AG20443 (cell line): Measurements from ENCODE around the gene GOLGA6L10.
"Not testable (repeated sequence)": the region's sequence is repeated elsewhere in the genome, so short reads cannot be mapped to it uniquely, and the experiment has no call there.

Experiments
- DNase-seq: peaks from one replicate; pipeline ENCODE4 v3.0.0; 2012; ENCODE audit warnings: low spot score, mixed read lengths

The GOLGA6L10 gene

DNA sequence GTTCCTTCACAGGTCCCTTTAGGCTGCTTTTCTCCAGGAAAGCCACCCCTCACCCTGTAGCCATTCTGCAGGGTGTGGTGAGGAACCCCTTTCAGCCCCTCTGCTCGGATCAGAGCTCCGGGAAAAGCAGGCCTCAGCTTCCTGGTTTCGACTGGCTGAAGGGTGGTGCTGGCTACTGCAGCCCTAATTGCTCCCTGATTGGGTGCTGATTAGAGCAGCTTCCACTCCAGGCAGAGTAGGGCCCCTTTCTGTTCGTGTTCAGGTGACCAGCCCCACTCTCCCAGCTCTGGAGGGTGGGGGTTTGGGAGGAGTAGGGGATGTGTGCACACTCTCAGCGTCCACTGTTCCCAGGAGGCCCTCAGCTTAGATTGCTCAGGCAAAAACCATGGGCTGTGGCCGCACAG is 49.8 kb downstream of the GOLGA6L10 start:
- DNase-seq: not testable (repeated sequence)

DNA sequence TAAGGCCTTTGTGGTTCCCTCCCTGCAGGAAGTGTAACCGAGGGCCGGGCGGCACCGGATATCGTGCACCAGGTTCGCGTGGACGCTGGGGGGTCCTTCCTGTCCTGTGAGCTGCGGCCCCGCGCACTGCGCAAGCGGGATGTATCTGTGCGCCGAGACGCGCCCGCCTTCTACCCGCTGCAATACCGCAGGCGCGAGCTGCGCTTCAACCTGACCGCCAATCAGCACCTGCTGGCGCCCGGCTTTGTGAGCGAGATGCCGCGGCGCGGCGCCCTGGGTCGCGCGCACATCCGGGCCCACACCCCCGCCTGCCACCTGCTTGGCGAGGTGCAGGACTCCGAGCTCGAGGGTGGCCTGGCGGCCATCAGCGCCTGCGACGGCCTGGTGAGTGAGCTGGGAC is 50.8 kb downstream of the GOLGA6L10 start:
- DNase-seq: no peak

DNA sequence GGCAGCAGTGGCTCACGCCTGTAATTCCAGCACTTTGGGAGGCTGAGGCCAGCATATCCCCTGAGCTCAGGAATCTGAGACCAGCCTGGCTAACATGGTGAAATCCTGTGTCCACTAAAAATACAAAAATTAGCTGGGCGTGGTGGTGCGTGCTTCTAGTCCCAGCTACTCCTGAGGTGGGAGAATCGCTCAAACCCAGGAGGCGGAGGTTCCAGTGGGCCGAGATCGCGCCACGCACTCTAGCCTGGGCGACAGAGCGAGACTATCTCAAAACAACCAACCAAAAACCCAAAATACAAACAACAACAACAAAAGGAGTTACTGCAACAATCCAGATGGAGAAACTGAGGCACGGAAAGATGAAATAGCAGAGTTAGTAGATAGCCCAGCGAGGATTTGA is 51.2 kb downstream of the GOLGA6L10 start:
- DNase-seq: no peak

DNA sequence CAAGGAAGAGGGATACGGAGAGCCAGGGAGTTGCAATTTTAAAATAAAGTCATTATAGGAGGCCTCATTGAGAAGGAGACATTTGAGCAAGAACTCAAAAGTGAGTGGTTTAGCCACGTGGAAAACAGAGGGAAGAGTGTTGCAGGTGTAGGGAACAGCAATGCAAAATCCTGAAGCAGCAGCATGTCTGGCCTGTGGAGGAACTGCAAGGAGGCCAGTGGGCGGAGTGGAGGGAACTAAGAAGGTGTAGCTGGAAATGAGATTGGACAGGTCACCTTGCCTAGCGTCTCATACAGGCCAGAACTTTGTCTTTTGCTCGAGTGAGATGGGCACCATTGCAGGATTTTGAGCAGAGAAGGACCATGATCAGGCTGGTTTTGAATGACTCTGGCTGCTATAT is 51.7 kb downstream of the GOLGA6L10 start:
- DNase-seq: no peak

DNA sequence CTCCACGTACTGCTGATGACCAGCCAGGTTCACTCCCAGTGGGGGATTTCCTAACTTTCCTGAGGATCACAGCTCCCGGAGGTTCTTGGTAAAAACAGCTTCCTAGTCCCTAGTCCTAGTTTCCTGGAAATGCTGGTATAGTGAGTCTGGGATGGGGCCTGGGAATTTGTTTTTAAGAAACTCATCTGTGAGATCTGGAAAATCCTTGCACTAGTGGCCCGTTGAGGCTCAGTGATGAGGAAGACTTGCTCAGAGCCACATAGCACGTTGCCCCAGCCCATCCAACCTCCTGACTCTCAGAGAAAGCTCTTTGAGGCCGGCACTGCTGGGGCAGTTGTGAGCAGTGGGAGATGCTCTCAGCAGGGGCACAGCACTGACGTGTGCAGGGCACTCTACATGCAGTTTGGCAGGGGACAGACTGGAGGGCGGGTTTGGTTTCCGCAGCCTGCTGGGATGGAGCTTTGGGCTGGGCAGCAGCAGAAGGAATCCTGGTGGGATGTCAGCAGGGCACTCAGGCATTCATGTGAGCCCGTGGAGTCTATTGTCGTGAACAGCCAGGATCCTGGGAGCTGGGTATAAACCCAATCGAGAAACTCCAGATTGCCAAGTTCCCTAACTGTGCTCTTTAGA is 55.1 kb downstream of the GOLGA6L10 start:
- DNase-seq: no peak

DNA sequence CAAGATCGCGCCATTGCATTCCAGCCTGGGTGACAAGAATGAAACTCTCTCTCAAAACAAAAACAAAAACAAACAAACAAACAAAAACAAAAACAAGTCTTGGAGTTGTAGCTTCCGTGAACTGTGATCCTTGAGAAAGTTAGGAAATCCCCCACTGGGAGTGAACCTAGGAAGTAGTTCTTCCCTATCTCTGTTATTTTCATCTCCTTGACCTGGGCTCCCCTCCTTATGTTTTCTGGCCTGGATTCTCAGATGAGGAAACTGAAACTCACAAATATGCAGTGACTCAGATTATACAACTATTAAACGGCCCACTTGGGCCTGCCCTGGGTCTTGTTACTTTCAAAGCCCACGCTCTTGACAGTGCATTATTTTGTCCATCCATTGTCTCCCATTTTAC is 57.0 kb downstream of the GOLGA6L10 start:
- DNase-seq: no peak
